Endometrial microvascular endothelial cells (primary cell): ENCODE data around the gene ZNF641. TPM values are rescaled to one million over a fixed set of nuclear protein-coding genes. Genes with fewer than 3 reads are reported as not detected.

ENCODE experiments used
- total RNA-seq: library from RNA; depleted of rRNA; stranded (reverse); fragments of >200 nt; gene quantifications from one replicate; pipeline ENCODE4 v1.2.3, GENCODE V29; 2015; ENCODE audit errors: inconsistent ontology term

Gene ZNF641
- total RNA-seq, 1 donor from 2014 or later, result 8.5 TPM

Other genes with a start within 250 kb of the ZNF641 start
- gene SENP1, start 244.8 kb downstream of the ZNF641 start, total RNA-seq, result 20.0 TPM
- gene PFKM, start 231.6 kb downstream of the ZNF641 start, total RNA-seq, result 70.6 TPM
- 19.1 TPM for gene ASB8, start 193.4 kb downstream of the ZNF641 start, total RNA-seq
- gene CCDC184, start 167.3 kb downstream of the ZNF641 start, total RNA-seq, result 0.28 TPM
- gene OR10AD1, start 147.6 kb downstream of the ZNF641 start, total RNA-seq, result not detected
- not detected for gene ANP32D, start 121.6 kb upstream of the ZNF641 start, total RNA-seq
- gene C12orf54, start 131.6 kb upstream of the ZNF641 start, total RNA-seq, result not detected
- not detected for gene OR8S1, start 174.7 kb upstream of the ZNF641 start, total RNA-seq
- not detected for gene LALBA, start 219.1 kb upstream of the ZNF641 start, total RNA-seq